ENCODE results near the gene AASDH. TPM values are rescaled to one million over a fixed set of nuclear protein-coding genes. Genes with fewer than 3 reads are reported as not detected.
"Not testable (repeated sequence)": the region's sequence is repeated elsewhere in the genome, so short reads cannot be mapped to it uniquely, and the experiment has no call there.

The AASDH gene
- polyA plus RNA-seq, 1 of the 3 experiments (the other 2 are of a cell fraction): 4.4 TPM

GRCh38 chr4:56371426-56372220 lies 15.7 kb downstream of the AASDH start (continued):
- TF ChIP-seq, protein P1, sequence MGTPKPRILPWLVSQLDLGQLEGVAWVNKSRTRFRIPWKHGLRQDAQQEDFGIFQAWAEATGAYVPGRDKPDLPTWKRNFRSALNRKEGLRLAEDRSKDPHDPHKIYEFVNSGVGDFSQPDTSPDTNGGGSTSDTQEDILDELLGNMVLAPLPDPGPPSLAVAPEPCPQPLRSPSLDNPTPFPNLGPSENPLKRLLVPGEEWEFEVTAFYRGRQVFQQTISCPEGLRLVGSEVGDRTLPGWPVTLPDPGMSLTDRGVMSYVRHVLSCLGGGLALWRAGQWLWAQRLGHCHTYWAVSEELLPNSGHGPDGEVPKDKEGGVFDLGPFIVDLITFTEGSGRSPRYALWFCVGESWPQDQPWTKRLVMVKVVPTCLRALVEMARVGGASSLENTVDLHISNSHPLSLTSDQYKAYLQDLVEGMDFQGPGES (IDR thresholded peaks at IDR 0.05; ENCODE audit: low read depth, low read length): no peak
- no peak for TF ChIP-seq GABPA (IDR thresholded peaks at IDR 0.05; ENCODE audit: low read depth)
- no peak for TF ChIP-seq TCF12 (IDR thresholded peaks at IDR 0.05)
- TF ChIP-seq FOSL2 (IDR thresholded peaks at IDR 0.05; ENCODE audit: borderline replicate concordance, low read depth): no peak
- TF ChIP-seq, protein P2, sequence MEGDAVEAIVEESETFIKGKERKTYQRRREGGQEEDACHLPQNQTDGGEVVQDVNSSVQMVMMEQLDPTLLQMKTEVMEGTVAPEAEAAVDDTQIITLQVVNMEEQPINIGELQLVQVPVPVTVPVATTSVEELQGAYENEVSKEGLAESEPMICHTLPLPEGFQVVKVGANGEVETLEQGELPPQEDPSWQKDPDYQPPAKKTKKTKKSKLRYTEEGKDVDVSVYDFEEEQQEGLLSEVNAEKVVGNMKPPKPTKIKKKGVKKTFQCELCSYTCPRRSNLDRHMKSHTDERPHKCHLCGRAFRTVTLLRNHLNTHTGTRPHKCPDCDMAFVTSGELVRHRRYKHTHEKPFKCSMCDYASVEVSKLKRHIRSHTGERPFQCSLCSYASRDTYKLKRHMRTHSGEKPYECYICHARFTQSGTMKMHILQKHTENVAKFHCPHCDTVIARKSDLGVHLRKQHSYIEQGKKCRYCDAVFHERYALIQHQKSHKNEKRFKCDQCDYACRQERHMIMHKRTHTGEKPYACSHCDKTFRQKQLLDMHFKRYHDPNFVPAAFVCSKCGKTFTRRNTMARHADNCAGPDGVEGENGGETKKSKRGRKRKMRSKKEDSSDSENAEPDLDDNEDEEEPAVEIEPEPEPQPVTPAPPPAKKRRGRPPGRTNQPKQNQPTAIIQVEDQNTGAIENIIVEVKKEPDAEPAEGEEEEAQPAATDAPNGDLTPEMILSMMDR (IDR thresholded peaks at IDR 0.05): no peak
- TF ChIP-seq MXI1 (IDR thresholded peaks at IDR 0.05; ENCODE audit: low read depth, low read length): no peak
- TF ChIP-seq GATA2 (CRISPR knock-in tag; IDR thresholded peaks at IDR 0.05): no peak
- TF ChIP-seq, protein P3, sequence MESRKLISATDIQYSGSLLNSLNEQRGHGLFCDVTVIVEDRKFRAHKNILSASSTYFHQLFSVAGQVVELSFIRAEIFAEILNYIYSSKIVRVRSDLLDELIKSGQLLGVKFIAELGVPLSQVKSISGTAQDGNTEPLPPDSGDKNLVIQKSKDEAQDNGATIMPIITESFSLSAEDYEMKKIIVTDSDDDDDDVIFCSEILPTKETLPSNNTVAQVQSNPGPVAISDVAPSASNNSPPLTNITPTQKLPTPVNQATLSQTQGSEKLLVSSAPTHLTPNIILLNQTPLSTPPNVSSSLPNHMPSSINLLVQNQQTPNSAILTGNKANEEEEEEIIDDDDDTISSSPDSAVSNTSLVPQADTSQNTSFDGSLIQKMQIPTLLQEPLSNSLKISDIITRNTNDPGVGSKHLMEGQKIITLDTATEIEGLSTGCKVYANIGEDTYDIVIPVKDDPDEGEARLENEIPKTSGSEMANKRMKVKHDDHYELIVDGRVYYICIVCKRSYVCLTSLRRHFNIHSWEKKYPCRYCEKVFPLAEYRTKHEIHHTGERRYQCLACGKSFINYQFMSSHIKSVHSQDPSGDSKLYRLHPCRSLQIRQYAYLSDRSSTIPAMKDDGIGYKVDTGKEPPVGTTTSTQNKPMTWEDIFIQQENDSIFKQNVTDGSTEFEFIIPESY (IDR thresholded peaks at IDR 0.05; ENCODE audit: borderline replicate concordance, low read depth): no peak
- no peak for TF ChIP-seq EP300 (IDR thresholded peaks at IDR 0.05; ENCODE audit: borderline replicate concordance in 1 of 2, low read depth in 1 of 2, low read length in 1 of 2)
- no peak for TF ChIP-seq JUND (IDR thresholded peaks at IDR 0.05)

DNA sequence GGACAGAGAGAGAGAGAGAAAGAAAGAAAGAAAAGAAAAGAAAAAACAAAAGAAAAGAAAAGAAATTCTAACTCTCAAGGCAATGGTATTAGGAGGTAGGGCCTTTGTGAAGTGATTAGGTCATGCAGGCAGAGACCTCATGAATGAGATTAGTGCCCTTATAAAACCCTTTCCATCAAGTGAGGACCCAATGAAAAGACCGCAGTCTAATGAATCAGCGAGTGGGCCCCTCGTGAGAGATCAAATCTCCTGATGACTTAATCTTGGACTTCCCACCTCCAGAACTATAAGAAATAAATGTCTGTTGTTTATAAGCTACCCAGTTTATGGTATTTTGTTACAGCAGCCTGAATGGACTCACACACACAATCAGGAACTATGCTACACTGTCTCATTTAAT lies 16.9 kb downstream of the AASDH start:
- WGBS (ENCODE audit: low lambda C conversion rate): 100% methylated on average over 3 of the region's 3 CpGs
- ChIA-PET POLR2A (no interaction called here), CTCF (no interaction called here)
- Histone ChIP-seq H3K79me2 (ENCODE audit: insufficient read depth) (peaks cover 8% of the 10 kb centered on the region; the same call in 1 of the 2 replicates), H3K9ac (no peak overlapping the region), H3K4me2 (no peak overlapping the region), H3K36me3 (replicated peaks in 1 of 2; ENCODE audit: control insufficient read depth in 1 of 2, insufficient read depth in 2 of 2, low read length in 1 of 2) (peaks cover 9 to 15% of the 10 kb centered on the region in 2 experiments), H3K9me3 (no peaks in the 10 kb centered on the region), H3K27ac (ENCODE audit: low read depth in 2 of 2, low read length in 1 of 2) (no peak overlapping the region), H3K27me3 (ENCODE audit: insufficient read depth) (no peaks in the 10 kb centered on the region), H3K9me2 (no peaks in the 10 kb centered on the region), H4K20me1 (ENCODE audit: insufficient read depth) (no peaks in the 10 kb centered on the region), H2AFZ (ENCODE audit: low read depth) (no peak overlapping the region), H3K4me1 (ENCODE audit: control insufficient read depth in 1 of 2, insufficient read depth in 2 of 2, low read depth in 1 of 2, low read length in 1 of 2) (no peaks in the 10 kb centered on the region), H3F3A (replicated peaks; ENCODE audit: insufficient read depth) (no peaks in the 10 kb centered on the region), H3K4me3 (ENCODE audit: low read depth in 2 of 2, low read length in 1 of 2) (no peak overlapping the region)
- TF ChIP-seq FOXJ3 (CRISPR knock-in tag; IDR thresholded peaks at IDR 0.05): no peak
- DNase-seq: no peak

GRCh38 chr4:56362981-56363380 lies 24.3 kb downstream of the AASDH start:
- H3K27me3 ChIP-seq (ENCODE audit: insufficient read depth); DNase-seq; CTCF ChIA-PET; H3K9me3 ChIP-seq; H3K4me2 ChIP-seq; H2AFZ ChIP-seq (ENCODE audit: low read depth); H3K79me2 ChIP-seq (ENCODE audit: insufficient read depth); H3K4me1 ChIP-seq (ENCODE audit: control insufficient read depth in 1 of 2, insufficient read depth in 2 of 2, low read depth in 1 of 2, low read length in 1 of 2); H4K20me1 ChIP-seq (ENCODE audit: insufficient read depth); H3K27ac ChIP-seq (ENCODE audit: low read depth in 2 of 2, low read length in 1 of 2); H3K4me3 ChIP-seq (ENCODE audit: low read depth in 2 of 2, low read length in 1 of 2); H3F3A ChIP-seq (replicated peaks; ENCODE audit: insufficient read depth); POLR2A ChIA-PET; H3K9ac ChIP-seq; H3K9me2 ChIP-seq; H3K36me3 ChIP-seq (replicated peaks in 1 of 2; ENCODE audit: control insufficient read depth in 1 of 2, insufficient read depth in 2 of 2, low read length in 1 of 2): not testable (repeated sequence)
- 96% methylated on average over 5 of the region's 12 CpGs for WGBS (ENCODE audit: low lambda C conversion rate)
